SK-N-SH (cell line): ENCODE results near the gene KCNQ5.
A peak's percentile ranks its signal among the peaks of the same experiment; 100 is the strongest.

ENCODE experiments used
- NFIC ChIP-seq: IDR thresholded peaks from 2 replicates; pipeline ENCODE4 v1.4.0; 2012; ENCODE audit warnings: borderline replicate concordance
- POLR2AphosphoS5 ChIP-seq: IDR thresholded peaks from 2 replicates; pipeline ENCODE4 v1.6.1; 2012; ENCODE audit warnings: low read depth, low read length
- SIN3A ChIP-seq: IDR thresholded peaks from 2 replicates; pipeline ENCODE4 v1.6.1; 2012; ENCODE audit warnings: low read depth, mild to moderate bottlenecking, low read length, moderate library complexity, borderline replicate concordance
- SMC3 ChIP-seq: IDR thresholded peaks from 2 replicates; pipeline ENCODE4 v1.6.1; 2012; ENCODE audit warnings: low read depth, low read length, improper control_type of control experiment

DNA sequence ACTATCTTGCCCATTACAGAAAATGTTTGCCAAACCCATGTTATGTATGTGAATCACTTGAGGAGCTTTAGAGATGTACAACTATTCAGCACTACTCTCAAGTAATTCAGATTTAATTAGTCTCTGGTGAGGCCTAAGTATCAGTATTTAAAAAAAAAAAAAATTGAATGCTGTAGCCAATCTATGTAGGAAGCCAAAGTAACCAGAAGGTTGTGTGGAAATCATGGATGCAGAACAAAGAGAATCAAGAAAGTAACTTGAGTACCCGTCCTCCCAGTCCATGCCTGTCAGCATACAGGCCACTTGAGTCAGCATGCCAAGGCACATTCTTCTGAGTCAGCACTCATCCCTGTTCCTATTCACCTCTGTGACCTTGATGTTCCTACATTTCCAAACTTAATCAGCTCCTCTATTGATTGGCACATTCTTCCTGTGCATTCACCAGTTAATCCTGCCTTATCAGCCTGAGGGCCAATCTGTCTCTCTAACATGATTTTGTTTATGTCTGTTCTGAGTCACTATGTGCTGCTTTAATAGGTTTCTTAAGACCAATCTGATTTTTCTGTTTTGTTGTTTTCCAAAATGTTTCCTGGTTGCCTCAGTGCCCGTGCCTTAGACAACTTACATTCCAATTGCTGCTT is 165.6 kb downstream of the KCNQ5 start:
- TF ChIP-seq NFIC (peak; percentile 45), SMC3 (no peak), SIN3A (0 out of 2 replicates have a peak, but pooled peaks have one; percentile 27), POLR2AphosphoS5 (no peak)
